ENCODE measurements around the gene DLK1.

- no peak for TF ChIP-seq ZBTB1 (CRISPR knock-in tag; IDR thresholded peaks at IDR 0.05; ENCODE audit: borderline replicate concordance)
- TF ChIP-seq JUN (CRISPR knock-in tag; IDR thresholded peaks at IDR 0.05) = no peak
- no peak for TF ChIP-seq SRSF1 (optimal IDR thresholded peaks at IDR 0.05; ENCODE audit: low read depth, low read length)
- TF ChIP-seq ESRRA (CRISPR knock-in tag; IDR thresholded peaks at IDR 0.05; ENCODE audit: low read depth) = no peak
- no peak for TF ChIP-seq CTCF (CRISPR knock-in tag; IDR thresholded peaks at IDR 0.05)
- no peak for TF ChIP-seq ZNF749 (CRISPR knock-in tag; IDR thresholded peaks at IDR 0.05; ENCODE audit: borderline replicate concordance)
- TF ChIP-seq POLR2AphosphoS5 (IDR thresholded peaks at IDR 0.05; ENCODE audit: low read depth, low read length) = no peak
- no peak for TF ChIP-seq ZBTB20 (CRISPR knock-in tag; IDR thresholded peaks at IDR 0.05; ENCODE audit: borderline replicate concordance, low read depth)
- no peak for TF ChIP-seq ZFP41 (CRISPR knock-in tag; IDR thresholded peaks at IDR 0.05; ENCODE audit: borderline replicate concordance)
- TF ChIP-seq ZKSCAN1 (IDR thresholded peaks at IDR 0.05; ENCODE audit: low read length) = no peak
Observed at GRCh38 chr14:100738269-100738691, 11.6 kb downstream of the DLK1 start.
